ENCODE results near the gene DDHD1. TPM values are rescaled to one million over a fixed set of nuclear protein-coding genes. Genes with fewer than 3 reads are reported as not detected.

DDHD1 gene
- total RNA-seq, 2 donors from 2014 or later = 6.5 to 23.6 TPM

DNA sequence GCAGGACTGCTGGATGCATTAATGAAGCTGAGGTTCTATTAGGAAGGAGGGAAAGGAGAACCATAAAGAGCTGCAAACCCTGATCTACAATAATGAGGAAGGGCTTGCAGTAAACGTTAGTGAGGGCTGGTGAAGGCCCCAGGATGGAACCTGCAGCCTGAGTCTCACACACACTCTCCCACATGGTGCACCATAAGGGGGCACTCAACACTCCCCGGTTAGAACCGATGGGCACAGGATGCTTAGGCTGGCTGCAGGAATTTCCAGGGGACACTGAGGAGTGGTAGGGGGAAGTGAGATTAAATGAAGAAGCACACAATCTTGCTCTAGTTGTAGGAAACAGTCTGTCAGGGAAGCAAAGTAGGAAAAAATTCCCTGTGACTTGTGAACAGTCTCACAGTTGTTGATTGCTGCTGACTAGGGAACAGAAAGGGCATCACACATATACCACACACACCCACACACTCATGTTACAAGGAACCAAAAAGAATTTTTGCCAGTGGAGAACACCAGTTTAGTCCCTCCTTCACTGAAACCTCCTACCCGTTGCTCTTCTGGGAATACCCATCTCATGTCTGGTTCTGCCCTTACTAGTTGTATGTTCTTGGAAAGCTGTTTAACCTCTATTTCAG, 146.1 kb downstream of the DDHD1 start:
- DNase-seq (ENCODE audit: low spot score) = no peak
- Histone ChIP-seq H3K9me3 (no peaks in the 10 kb centered on the region), H3K4me3 (no peak overlapping the region), H3K27ac (no peak overlapping the region), H3K4me1 (replicated peaks) (no peaks in the 10 kb centered on the region), H3K36me3 (no peaks in the 10 kb centered on the region), H3K27me3 (replicated peaks; ENCODE audit: insufficient read depth) (no peaks in the 10 kb centered on the region)
- no peak for TF ChIP-seq POLR2A (IDR thresholded peaks at IDR 0.05)
- intact Hi-C loops (cut with DNase I) = no loop called here
- WGBS = 49% methylated on average over 4 of the region's 4 CpGs

DNA sequence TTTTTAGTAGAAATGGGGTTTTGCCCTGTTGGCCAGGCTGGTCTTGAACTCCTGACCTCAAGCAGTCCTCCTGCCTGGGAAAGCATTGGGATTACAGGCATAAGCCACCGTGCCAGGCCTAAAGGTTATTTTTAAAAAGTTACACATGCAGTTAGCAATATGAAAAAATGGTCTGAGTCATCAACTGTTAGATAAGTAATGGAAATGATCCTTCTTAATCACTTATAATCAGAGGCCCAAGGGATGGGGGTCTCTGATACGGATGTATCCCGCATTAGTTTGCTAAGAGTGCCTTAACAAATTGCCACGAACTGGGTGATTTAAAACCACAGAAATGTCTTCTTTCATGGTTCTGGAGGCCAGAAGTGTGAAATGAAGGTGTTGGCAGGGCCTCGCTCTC, 148.1 kb downstream of the DDHD1 start:
- Histone ChIP-seq H3K27ac (no peak overlapping the region), H3K36me3 (no peaks in the 10 kb centered on the region), H3K4me3 (no peak overlapping the region), H3K9me3 (no peaks in the 10 kb centered on the region), H3K4me1 (replicated peaks) (no peaks in the 10 kb centered on the region), H3K27me3 (replicated peaks; ENCODE audit: insufficient read depth) (no peaks in the 10 kb centered on the region)
- no peak for DNase-seq (ENCODE audit: low spot score)
- TF ChIP-seq POLR2AphosphoS5 (IDR thresholded peaks at IDR 0.05) = no peak
- TF ChIP-seq, protein P1, sequence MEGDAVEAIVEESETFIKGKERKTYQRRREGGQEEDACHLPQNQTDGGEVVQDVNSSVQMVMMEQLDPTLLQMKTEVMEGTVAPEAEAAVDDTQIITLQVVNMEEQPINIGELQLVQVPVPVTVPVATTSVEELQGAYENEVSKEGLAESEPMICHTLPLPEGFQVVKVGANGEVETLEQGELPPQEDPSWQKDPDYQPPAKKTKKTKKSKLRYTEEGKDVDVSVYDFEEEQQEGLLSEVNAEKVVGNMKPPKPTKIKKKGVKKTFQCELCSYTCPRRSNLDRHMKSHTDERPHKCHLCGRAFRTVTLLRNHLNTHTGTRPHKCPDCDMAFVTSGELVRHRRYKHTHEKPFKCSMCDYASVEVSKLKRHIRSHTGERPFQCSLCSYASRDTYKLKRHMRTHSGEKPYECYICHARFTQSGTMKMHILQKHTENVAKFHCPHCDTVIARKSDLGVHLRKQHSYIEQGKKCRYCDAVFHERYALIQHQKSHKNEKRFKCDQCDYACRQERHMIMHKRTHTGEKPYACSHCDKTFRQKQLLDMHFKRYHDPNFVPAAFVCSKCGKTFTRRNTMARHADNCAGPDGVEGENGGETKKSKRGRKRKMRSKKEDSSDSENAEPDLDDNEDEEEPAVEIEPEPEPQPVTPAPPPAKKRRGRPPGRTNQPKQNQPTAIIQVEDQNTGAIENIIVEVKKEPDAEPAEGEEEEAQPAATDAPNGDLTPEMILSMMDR (IDR thresholded peaks at IDR 0.05) = no peak
- no peak for TF ChIP-seq POLR2A (IDR thresholded peaks at IDR 0.05)
- intact Hi-C loops (cut with DNase I) = no loop called here
- 90% methylated on average over 5 of the region's 5 CpGs for WGBS

DNA sequence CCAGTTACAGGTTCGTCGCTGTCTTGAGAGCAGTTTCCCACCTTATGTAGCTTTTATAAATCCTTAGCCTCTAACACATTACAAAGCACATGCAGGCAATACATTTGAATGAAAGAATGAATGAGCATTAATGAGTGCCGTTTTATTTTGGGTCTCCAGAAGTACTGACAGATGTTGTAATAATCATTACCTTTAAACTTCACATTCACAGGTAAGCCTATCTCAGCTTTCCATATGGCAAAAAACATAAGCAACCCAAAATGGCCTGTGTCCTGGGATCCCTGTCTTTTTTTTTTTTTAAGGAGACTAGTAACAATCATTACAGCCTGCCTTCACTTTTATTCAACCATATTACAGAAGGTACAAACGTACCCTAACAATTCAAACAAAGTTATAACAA, 149.3 kb downstream of the DDHD1 start:
- no peak for DNase-seq (ENCODE audit: low spot score)
- no peaks in the 10 kb centered on the region for H3K36me3 ChIP-seq
- H3K27me3 ChIP-seq (replicated peaks; ENCODE audit: insufficient read depth) = no peaks in the 10 kb centered on the region
- intact Hi-C loops (cut with DNase I) = no loop called here
- peak overlapping the region in 1 of 2 donors; percentile 8 for H3K27ac ChIP-seq
- TF ChIP-seq POLR2AphosphoS5 (IDR thresholded peaks at IDR 0.05) (no peak), POLR2A (IDR thresholded peaks at IDR 0.05) (no peak)
- TF ChIP-seq, protein P1 (IDR thresholded peaks at IDR 0.05) = no peak
- WGBS = 75% methylated on average over 4 of the region's 4 CpGs
- H3K9me3 ChIP-seq = no peaks in the 10 kb centered on the region
- H3K4me3 ChIP-seq = no peak overlapping the region
- no peaks in the 10 kb centered on the region for H3K4me1 ChIP-seq (replicated peaks)

DNA sequence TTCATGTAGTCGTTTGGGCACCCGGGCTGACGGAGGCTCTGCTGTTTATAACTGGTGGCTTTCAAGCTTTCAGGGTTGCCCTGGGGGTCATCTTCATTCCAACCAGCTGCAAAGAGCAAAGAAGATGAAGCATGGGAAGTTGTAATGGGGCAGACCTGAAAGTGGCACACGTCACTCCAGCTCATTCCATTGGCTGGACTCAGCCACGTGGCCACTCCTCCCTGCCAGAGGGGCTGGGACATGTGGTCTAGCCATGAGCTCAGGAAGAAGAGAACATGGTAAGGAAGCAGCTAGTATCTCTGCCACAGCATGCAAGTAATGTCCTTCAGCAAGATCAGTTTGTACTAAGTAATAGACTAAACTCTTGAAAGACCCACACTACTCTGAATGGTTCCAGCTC, 150.5 kb downstream of the DDHD1 start:
- no peak overlapping the region for H3K4me3 ChIP-seq
- no peak for DNase-seq (ENCODE audit: low spot score)
- no peaks in the 10 kb centered on the region for H3K4me1 ChIP-seq (replicated peaks)
- WGBS = 72% methylated on average over 5 of the region's 5 CpGs
- H3K9me3 ChIP-seq = no peaks in the 10 kb centered on the region
- H3K27me3 ChIP-seq (replicated peaks; ENCODE audit: insufficient read depth) = no peaks in the 10 kb centered on the region
- no peak overlapping the region for H3K27ac ChIP-seq
- H3K36me3 ChIP-seq = no peaks in the 10 kb centered on the region
- intact Hi-C loops (cut with DNase I) = no loop called here
- TF ChIP-seq POLR2AphosphoS5 (IDR thresholded peaks at IDR 0.05) (no peak), POLR2A (IDR thresholded peaks at IDR 0.05) (no peak)
- TF ChIP-seq, protein P1 (IDR thresholded peaks at IDR 0.05) = no peak

DNA sequence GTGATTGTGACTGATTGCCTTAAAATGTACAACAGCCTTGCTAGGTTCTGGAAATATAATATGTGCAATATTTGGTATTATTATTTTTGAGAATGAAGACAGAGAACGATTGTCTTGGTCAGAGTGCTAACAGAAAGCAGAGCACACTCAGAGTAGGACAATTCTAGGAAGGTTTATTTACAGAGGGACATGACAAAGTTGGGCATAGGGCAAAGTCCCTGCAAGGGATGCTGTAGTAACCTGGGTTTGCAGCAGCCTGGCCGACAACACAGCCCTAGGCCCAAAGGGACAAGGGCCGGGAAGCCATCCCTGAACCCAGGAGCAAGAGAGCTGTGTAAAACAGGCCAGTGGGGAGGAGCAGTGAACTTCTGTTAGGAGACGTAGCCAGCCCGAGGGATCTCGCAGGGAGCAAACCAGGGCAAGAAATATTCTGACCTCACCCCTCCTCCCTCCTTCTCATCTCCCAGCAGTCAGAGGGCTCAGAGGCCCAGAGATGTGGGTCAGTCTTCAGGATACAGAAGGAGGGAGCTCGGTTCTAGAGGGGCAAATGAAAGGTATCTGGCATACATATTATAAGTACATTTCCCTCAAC, 151.2 kb downstream of the DDHD1 start:
- DNase-seq (ENCODE audit: low spot score) = no peak
- H3K9me3 ChIP-seq = no peaks in the 10 kb centered on the region
- WGBS = 72% methylated on average over 7 of the region's 7 CpGs
- H3K27ac ChIP-seq = no peak overlapping the region
- TF ChIP-seq, protein P1 (IDR thresholded peaks at IDR 0.05) = no peak
- TF ChIP-seq POLR2AphosphoS5 (IDR thresholded peaks at IDR 0.05) = no peak
- no peak for TF ChIP-seq POLR2A (IDR thresholded peaks at IDR 0.05)
- no peak overlapping the region for H3K4me3 ChIP-seq
- H3K27me3 ChIP-seq (replicated peaks; ENCODE audit: insufficient read depth) = no peaks in the 10 kb centered on the region
- intact Hi-C loops (cut with DNase I) = no loop called here
- H3K4me1 ChIP-seq (replicated peaks) = no peaks in the 10 kb centered on the region
- H3K36me3 ChIP-seq = no peaks in the 10 kb centered on the region

All from prostate gland (tissue), 2 donors.